Measurements from ENCODE around the gene ZNF516.

DNA sequence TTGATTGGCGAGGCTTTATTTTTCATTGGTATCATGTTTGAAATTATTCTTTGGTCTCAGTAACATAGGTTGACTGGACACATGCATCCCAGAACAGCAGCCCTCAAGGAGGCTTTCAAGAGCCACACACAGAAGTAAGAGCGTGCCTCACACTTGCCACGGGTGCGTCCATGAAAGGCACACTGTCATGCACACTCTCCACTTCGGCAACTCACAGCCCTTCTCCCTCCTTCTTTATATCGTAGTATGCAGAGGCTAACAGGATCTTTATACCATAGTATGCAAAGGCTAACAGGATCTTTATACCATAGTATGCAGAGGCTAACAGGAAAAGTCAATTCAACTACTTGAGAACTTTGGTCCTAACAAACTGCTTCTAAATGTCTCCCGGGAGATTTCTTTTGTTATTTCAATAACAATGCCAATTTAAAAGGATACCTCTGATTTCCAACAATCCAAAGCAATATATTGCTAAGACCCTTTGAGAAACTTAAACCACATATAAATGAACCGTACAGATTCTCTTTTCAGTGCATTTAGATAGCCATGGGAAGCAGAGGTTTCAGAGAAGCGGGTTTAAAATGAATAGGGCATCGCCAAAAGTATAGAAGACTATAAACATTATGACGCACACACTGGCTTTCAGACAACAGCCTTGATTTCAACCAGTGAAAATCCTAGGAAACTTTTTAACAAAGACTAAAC is 26.5 kb upstream of the ZNF516 start:
- TF ChIP-seq, protein P1, sequence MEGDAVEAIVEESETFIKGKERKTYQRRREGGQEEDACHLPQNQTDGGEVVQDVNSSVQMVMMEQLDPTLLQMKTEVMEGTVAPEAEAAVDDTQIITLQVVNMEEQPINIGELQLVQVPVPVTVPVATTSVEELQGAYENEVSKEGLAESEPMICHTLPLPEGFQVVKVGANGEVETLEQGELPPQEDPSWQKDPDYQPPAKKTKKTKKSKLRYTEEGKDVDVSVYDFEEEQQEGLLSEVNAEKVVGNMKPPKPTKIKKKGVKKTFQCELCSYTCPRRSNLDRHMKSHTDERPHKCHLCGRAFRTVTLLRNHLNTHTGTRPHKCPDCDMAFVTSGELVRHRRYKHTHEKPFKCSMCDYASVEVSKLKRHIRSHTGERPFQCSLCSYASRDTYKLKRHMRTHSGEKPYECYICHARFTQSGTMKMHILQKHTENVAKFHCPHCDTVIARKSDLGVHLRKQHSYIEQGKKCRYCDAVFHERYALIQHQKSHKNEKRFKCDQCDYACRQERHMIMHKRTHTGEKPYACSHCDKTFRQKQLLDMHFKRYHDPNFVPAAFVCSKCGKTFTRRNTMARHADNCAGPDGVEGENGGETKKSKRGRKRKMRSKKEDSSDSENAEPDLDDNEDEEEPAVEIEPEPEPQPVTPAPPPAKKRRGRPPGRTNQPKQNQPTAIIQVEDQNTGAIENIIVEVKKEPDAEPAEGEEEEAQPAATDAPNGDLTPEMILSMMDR (IDR thresholded peaks at IDR 0.05), result no peak
- TF ChIP-seq POLR2A (IDR thresholded peaks at IDR 0.05), result no peak
